HG02759 (cell line): ENCODE measurements around the gene MAGEA4.
"Not testable (repeated sequence)": the region's sequence is repeated elsewhere in the genome, so short reads cannot be mapped to it uniquely, and the experiment has no call there.

Experiments
- ATAC-seq: cut with Tn5 transposase; IDR thresholded peaks from one replicate; pipeline ENCODE4 v1.9.1; 2021; ENCODE audit warnings: mild to moderate bottlenecking, moderate library complexity; ENCODE audit not compliant: unreplicated experiment

Gene MAGEA4, protein sequence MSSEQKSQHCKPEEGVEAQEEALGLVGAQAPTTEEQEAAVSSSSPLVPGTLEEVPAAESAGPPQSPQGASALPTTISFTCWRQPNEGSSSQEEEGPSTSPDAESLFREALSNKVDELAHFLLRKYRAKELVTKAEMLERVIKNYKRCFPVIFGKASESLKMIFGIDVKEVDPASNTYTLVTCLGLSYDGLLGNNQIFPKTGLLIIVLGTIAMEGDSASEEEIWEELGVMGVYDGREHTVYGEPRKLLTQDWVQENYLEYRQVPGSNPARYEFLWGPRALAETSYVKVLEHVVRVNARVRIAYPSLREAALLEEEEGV

DNA sequence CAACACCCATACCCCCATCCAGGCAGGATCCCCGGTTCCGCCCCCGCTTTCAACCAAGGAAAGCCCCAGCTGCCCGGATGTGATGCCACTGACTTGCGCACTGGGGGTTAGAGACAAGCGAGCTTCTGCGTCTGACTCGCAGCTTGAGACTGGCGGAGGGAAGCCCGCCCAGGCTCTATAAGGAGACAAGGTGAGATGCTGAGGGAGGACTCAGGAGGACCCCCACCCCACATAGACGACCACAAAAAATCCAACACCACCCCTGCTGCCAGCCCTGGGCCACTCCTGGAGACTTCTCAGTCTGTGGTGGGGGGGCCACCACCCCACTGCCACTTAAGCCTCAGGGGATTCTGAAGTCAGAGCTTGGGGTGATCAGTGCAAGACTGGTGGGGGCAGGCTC lies at the start of gene MAGEA4:
Gene MAGEA4 (plus strand): TSS at position 110 of the 400 bp plus-strand sequence. CDS start 10,776 bp downstream, outside the sequence.
- ATAC-seq: no peak

DNA sequence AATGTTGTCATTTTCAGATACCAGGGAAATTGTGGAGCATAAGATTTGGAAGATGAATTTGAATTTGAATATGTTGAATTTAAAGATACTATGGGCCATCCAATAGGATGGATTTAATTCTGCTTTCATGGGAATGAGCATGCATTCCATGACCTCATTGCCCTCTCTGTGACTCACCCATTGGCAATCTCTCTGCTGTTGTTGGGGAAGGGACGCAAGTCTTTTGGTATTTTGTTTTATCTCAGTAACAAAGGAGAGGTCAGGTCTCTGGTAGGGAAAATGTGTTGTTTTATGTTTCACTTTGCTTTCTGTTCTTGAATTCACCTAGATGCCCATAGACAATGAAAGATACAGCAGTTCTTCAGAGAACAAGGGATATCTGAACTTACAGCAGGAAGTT lies 42.1 kb upstream of the MAGEA4 start:
- ATAC-seq: no peak

GRCh38 chrX:151871244-151871643 lies 41.4 kb upstream of the MAGEA4 start:
- no peak for ATAC-seq

- no peak for ATAC-seq
Observed at GRCh38 chrX:151873096-151873495, 39.6 kb upstream of the MAGEA4 start.

DNA sequence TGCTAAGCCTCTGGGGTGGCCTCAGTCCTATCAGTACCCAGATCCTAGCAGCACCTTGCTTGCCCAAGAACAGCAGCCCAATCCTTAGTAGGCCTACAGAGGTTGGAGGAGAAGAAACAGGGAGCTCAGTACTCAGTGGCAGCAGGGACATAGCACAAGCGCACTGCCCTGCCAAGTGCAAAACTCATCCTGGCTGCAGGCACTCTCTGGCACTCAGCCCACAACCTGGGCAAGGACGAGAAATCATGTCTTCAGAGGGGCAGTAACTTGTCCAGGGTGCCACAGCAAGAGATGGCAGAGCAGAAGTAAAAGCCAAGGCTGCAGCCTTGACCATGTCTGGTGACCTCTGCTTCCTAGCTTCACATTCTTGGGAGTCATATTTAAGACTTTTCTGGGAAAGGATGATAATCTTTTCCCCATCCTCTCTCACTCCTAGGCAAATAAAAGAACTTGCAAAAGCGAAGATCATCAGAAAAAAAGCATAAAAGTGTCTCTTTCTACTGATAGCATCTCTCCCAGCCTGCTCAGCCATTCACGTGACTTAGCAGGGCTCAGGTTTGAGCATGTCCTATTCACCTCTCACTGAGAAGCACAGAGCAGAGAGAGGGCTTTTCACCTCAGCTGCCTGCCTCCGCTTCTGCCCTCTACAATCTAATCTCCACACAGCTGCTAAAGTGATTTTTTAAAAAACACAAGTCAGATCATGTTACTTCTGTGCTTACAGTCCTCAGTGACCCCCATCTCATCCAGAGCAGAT lies 37.2 kb upstream of the MAGEA4 start:
- ATAC-seq: no peak

- no peak for ATAC-seq
Observed at GRCh38 chrX:151878574-151878973, 34.1 kb upstream of the MAGEA4 start.

DNA sequence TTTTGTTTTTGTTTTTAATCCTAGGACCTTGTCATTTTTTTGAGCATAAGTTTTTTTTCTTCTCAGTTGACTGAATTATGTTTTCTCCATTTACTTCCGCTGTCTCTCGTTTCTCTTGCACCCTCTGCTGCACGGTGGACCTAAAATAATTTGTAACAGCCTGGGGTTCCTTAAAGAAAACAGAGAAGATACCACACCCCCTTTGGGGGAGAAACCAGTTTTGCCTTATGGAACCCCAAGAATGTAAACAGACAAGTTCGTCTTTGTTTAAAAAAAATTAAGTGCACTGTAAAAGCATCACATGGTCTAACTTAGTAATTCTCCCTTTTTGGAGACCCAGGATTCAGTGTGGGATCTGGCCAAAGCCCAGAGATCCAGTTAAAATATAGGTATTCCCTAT lies 32.8 kb upstream of the MAGEA4 start:
- no peak for ATAC-seq

DNA sequence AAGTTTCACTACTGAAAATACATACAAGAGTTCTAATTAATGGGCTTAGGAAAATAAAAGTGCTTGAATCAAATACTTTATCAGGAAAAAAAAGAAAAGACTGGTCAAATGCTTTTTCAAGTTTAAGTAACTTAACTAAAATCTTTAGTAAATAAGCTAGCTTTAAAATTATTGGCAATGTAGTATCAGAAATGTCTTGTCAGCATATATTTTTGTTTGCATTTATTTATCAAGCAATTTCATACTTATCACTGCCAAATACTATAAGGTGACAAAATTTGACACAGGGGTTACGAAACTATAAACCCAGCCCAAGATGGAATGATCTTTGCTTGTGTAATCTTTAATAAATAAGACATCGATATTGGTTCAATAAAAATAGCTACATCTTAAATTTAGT lies 31.8 kb upstream of the MAGEA4 start:
- ATAC-seq: no peak

DNA sequence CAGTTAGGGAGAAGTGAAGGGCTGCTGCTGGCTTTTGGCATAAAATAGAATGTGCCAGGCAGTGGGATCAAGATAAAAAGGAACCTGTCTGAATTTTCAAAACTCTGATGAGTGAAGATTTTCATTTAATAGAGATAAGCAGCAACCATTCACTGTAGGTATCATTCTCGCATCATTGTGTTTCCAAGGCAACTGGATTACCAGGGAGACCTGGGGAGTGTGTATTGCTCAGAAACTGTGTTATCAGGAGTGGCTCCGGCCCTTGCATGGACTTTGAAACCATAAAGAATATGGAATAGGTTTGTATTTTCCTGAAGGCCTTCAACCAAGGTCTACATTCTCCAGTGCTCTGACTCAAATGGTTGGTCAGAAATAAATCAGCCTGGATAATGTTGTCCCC lies 23.3 kb upstream of the MAGEA4 start:
- ATAC-seq: no peak

GRCh38 chrX:151896734-151897474 lies 15.8 kb upstream of the MAGEA4 start:
- ATAC-seq: no peak

DNA sequence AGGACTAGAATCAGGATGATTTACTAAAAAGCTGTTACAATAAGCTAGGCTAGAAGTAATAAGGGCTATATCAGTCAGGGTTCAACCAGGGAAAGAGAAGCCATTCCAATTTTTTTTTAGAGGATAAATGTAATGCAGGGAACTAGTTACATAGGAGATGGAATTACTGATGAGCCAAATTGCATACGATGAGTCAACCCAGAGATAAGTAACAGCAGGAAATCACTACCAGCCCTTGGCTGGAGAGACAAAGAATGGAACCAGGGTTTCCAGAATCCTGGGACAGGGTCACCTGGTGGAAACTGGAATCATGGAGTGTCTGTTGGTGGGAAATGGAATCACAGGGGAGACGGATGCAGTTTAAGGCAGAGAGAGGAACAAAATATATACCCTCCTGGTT lies 13.1 kb upstream of the MAGEA4 start:
- ATAC-seq: no peak

DNA sequence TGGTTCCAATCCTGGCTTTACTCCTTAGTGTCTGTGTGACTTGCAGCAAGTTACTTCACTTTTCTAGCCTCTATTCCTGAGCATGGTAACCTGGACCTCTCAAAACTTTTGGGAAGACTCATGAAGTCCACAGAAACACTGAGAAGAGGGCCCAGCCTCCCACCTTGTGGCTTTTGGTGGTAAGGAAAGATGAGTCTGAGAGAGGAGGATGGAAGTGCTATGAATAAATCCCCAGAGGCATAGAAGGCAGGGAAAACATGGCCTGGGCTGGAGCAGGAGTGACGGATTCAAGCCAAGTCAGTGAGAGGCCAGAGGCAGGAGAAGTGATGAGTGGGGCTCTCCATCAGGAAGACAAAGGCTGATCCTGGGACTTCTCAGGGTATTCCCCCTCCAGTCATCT lies 10.9 kb upstream of the MAGEA4 start:
- no peak for ATAC-seq

DNA sequence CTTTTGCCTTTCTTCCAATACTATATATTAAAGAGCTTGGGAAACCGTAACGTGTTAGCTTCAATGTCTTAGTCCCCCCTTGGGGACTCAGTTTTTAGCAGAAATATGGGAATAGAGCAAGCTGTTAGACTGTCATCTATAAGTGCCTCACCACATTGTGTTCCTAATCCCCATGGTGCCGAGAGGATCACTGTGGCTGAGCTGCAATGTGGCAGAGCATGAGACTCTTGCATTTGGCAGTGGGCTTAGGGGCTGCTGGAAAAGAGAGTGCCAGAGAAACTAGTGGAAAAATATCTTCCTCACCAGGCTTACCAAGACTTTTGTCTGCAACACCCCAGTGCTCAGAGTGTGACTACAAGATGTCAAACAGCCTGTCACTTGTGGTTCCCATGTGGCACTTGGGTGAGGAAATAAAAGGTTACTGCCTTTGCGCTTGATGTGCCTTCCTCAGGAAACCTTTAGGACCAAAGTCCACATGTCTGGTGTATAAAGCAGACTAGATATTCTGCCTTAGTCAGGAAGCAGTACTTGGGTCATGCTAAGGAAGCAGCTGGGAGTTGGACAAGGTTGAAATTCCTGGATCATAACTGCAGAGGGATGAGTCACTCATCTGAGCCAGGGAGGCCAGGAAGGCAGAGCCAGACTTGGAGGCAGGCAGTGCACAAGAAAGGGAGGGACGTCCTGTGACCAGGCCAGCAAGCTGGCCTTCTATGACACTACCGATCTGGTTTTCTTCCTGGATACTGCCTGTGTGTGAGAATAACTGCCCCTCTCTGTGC lies 9.7 kb upstream of the MAGEA4 start:
- no peak for ATAC-seq

- ATAC-seq: no peak
Observed at GRCh38 chrX:151904989-151905388, 7.7 kb upstream of the MAGEA4 start.

- ATAC-seq: no peak
Observed at GRCh38 chrX:151912221-151912620, 468 bp upstream of the MAGEA4 start.

- not testable (repeated sequence) for ATAC-seq
Observed at GRCh38 chrX:151918736-151919135, 6.0 kb downstream of the MAGEA4 start.

DNA sequence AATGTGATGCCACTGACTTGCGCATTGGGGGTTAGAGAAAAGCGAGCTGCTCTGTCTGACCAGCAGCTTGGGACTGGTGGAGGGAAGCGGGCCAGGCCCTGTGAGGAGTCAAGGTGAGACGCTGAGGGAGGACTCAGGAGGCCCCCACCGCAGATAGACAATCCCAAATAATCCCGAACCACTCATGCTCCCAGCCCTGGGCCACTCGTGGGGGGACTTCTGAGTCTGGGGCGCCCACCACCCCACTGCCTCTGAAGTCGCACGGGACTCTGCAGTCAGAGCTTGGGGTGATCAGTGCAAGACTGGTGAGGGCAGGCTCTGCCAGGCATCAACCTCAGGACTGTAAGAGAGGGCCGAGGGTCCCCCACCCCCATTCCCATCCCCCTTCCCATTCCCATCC lies 6.9 kb downstream of the MAGEA4 start:
- no peak for ATAC-seq

DNA sequence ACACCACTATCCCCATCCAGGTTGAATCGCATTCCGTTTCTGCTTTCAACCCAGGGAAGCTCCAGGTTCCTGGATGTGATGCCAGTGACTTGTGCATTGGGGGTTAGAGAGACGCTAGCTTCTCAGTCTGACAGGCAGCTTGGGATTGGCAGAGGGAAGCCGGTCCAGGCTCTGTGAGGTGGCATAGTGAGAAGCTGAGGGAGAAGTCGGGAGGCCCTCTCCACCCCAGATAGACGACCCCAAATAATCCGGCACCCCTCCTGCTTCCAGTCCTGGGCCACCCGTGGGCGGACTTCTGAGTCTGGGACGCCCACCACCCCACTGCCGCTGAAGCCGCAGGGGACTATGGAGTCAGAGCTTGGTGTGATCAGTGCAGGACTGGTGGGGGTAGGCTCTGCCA lies 7.4 kb downstream of the MAGEA4 start:
- no peak for ATAC-seq

- no peak for ATAC-seq
Observed at GRCh38 chrX:151920530-151920929, 7.8 kb downstream of the MAGEA4 start.

GRCh38 chrX:151921292-151921691 lies 8.6 kb downstream of the MAGEA4 start:
- no peak for ATAC-seq

GRCh38 chrX:151921866-151922265 lies 9.2 kb downstream of the MAGEA4 start:
- no peak for ATAC-seq
